Effector memory CD4-positive, alpha-beta T cell (primary cell): ENCODE data around the gene CFAP54.

Source experiments
- DNase-seq, 3 donors: peaks; one replicate each; pipeline ENCODE4 v3.0.0-alpha.2; 2020
- H3K27ac ChIP-seq: 2 replicates; pipeline ENCODE4 v1.7.0; 2013; ENCODE audit warnings: mild to moderate bottlenecking, low read length, moderate library complexity; ENCODE audit not compliant: insufficient read depth, poor library complexity, severe bottlenecking
- H3K27me3 ChIP-seq: replicated peaks from 2 replicates; pipeline ENCODE4 v1.7.0; 2013; ENCODE audit warnings: mild to moderate bottlenecking, low read length; ENCODE audit not compliant: insufficient read depth, control insufficient read depth, poor library complexity, severe bottlenecking
- H3K36me3 ChIP-seq: 2 replicates; pipeline ENCODE4 v1.7.0; 2013; ENCODE audit warnings: mild to moderate bottlenecking, low read length, moderate library complexity; ENCODE audit not compliant: control insufficient read depth, insufficient read depth
- H3K4me1 ChIP-seq: 2 replicates; pipeline ENCODE4 v1.7.0; 2013; ENCODE audit warnings: low read length, mild to moderate bottlenecking; ENCODE audit not compliant: control insufficient read depth, insufficient read depth, poor library complexity, severe bottlenecking
- H3K4me3 ChIP-seq: 2 replicates; pipeline ENCODE4 v1.7.0; 2013; ENCODE audit warnings: low read length, low read depth, mild to moderate bottlenecking; ENCODE audit not compliant: insufficient read depth, poor library complexity, severe bottlenecking
- H3K9me3 ChIP-seq: 2 replicates; pipeline ENCODE4 v1.7.0; 2013; ENCODE audit warnings: mild to moderate bottlenecking, low read length, moderate library complexity; ENCODE audit not compliant: control insufficient read depth

Gene CFAP54

DNA sequence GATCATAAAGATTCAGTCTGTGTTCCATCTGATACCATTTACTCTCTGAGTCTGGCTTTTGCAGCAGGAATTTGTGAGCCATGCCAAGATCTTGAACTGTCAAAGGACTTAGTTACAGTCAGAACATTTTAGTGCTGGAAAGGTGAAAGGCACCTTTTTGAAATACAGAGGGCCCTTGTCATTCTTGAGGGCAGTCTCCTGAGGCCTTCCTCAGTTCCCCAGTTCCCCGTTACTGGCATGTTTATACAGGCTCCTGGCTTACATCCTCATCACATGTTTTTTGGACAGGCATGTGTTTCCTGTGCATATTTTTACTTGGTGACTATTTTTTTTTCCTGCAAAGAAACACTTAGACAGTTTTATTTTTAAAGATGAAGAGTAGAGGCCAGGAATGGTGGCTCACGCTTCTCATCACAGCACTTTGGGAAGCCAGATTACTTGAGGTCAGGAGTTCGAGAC is 21.0 kb downstream of the CFAP54 start:
- Histone ChIP-seq H3K27me3 (no peaks in the 10 kb centered on the region), H3K36me3 (no peaks in the 10 kb centered on the region), H3K27ac (no peak overlapping the region), H3K4me1 (no peaks in the 10 kb centered on the region), H3K4me3 (no peak overlapping the region), H3K9me3 (no peaks in the 10 kb centered on the region)
- no peak for DNase-seq

DNA sequence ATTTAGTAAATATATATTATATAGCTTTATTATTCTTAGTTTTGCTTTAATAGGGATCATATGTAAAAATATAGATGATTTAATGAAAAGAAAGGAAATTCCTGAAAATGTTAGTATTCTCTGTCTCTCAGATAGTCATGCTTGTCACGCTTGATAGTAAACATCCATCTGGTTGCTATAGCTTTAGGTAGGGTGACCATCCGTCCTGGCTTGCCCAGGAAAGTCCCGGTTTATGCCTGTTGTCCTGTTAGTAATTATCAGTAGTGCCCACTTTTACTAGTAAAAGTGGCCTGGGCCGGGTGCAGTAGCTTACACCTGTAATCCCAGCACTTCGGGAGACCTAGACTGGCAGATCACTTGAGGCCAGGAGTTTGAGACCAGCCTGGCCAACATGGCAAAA is 23.8 kb downstream of the CFAP54 start:
- H3K27ac ChIP-seq = no peak overlapping the region
- no peaks in the 10 kb centered on the region for H3K36me3 ChIP-seq
- no peak overlapping the region for H3K4me3 ChIP-seq
- no peaks in the 10 kb centered on the region for H3K9me3 ChIP-seq
- peaks cover 3% of the 10 kb centered on the region for H3K4me1 ChIP-seq
- H3K27me3 ChIP-seq = no peaks in the 10 kb centered on the region
- DNase-seq = no peak

DNA sequence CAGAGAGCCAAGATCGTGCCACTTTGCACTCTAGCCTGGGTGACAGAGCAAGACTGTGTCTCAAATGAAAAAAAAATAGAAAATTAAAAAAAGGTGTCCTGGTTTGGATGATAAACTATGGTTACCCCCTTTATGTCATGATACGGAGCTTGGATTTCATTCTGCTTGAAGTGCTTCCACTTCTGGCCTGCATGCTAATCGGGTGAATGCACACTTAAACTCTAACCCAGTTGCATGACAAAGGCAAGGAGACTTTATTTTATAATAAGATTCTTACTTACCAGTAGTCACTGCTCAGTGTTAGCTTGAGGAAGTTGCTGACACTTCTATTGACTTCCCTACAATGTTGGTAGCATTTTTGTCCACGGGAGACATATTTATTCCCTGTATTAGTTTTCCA is 24.3 kb downstream of the CFAP54 start:
- Histone ChIP-seq H3K4me1 (peaks cover 3% of the 10 kb centered on the region), H3K27ac (no peak overlapping the region), H3K9me3 (no peaks in the 10 kb centered on the region), H3K36me3 (no peaks in the 10 kb centered on the region), H3K4me3 (no peak overlapping the region), H3K27me3 (no peaks in the 10 kb centered on the region)
- no peak for DNase-seq

DNA sequence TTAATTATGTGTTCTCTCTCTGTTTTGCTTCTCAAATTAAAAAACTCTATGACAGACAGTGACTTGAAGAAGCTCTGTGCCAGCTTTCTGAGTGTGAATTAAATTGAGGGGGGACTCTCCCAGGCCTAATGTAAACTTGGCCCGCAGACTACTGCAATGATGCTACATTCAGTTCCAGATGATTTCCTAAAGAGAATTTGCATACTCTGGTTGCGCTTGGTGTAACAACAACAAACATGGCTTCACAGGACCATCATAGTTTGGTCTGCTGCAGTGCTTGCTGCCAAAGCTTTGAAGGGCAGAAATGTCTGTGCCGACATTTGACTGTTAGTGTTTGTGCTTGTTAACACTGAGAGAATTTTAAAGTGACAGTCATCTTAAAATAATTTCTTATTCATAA is 25.0 kb downstream of the CFAP54 start:
- Histone ChIP-seq H3K27ac (no peak overlapping the region), H3K27me3 (no peaks in the 10 kb centered on the region), H3K36me3 (no peaks in the 10 kb centered on the region), H3K4me1 (peaks cover 3% of the 10 kb centered on the region), H3K9me3 (no peaks in the 10 kb centered on the region), H3K4me3 (no peak overlapping the region)
- DNase-seq = no peak

DNA sequence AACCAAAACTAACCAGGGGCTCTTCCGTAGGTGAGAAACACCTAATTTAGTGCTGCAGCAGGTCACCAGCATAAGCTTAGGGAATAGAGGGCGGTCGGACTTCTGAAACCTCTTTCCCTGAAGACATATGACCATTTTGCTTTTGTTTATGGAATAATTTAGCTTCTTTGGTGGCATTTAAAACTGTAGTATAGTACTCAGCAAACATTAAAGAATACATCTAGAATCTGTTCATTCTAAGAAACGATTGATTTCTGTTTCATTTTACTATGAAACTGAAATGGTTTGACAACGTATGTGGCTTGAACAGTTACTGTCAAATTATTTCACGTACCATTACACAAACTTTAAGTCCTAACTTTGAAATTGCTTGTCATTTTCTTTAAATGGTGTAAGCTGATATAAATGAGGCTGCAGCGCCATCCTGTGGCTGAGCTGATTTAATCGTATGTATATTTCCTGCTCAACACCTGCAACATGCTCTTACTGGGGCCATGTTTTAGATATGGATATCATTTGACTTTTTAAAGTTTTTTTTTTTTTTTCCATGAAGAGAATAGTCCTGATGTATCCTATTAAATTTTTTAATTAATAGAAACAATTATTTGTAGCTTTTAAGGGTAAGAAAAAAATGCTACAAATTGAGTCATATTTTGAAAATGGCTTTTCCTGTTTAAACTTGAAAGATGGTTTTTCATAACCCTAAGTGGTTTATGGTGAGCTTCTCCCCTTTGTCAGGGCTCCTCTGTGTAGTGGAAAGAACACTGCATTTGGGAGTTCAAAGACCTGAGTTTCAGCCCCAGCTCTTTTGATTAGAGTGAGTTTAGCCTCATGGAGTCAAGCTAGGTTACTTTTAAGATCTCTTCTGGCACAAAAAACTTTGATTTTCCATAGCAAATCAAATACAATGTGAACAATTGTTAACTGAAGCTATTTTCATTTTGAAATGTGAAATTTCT is 27.4 kb downstream of the CFAP54 start:
- Histone ChIP-seq H3K4me3 (no peak overlapping the region), H3K9me3 (no peaks in the 10 kb centered on the region), H3K4me1 (peaks cover 3% of the 10 kb centered on the region), H3K36me3 (no peaks in the 10 kb centered on the region), H3K27me3 (no peaks in the 10 kb centered on the region), H3K27ac (no peak overlapping the region)
- peak; percentile 67 to 76 (median 68) for DNase-seq

DNA sequence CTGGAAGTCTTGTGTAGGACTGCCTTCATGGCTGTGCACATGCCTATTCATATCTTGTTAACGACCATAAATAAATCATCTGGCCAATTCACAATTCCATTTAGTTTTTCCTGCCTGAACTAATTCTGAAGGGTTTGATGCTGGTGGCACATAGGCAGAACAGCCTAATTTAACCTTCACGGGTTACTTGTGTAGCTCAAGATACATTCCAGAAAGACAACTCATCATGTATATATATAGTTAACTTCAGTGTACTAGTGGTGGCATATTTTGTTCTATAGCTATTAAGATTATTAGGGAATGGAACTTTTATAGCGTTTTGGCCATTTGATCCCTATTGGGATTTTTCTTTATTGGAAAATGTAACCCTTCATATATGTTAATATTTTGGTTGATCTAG is 31.4 kb downstream of the CFAP54 start:
- Histone ChIP-seq H3K9me3 (no peaks in the 10 kb centered on the region), H3K27me3 (no peaks in the 10 kb centered on the region), H3K4me3 (no peak overlapping the region), H3K27ac (no peak overlapping the region), H3K4me1 (peaks cover 3% of the 10 kb centered on the region), H3K36me3 (no peaks in the 10 kb centered on the region)
- no peak for DNase-seq

DNA sequence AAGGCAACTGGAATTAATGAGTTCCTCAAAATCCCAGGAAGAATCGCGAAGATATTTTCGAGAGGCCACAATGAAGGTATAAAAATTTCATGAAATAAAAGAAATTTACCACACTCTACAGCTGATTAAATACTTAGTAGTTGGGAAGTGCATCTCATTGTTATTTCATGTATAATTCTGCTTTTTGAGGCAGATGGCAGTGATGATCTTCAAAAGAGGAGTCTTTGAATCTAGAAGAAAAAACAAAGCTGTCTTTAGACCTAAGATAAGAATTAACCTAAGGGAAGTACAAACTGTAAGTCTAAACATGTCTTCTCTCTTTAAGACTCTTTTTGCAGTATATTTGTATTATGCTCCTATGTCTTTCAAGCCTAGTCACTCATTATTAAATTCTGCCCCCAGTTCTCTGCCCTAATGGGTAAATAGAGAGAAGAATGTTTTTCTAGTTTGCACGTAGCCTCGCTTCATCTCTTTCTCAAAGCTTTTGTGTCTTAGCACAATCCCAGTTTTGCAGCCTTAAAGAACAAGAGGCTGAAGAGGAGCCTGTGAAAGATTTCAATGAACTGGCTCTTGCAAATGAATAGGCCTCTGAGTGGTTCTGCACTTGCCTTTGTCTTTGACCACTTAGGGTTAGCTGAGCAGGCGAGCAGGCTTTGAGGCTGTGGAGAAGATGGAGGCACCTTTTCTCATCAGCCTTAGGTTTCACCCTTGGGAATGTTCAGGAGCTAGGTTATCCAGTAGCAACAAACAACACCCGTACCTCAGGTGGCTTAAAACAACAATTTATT is 32.7 kb downstream of the CFAP54 start:
- no peak overlapping the region for H3K27ac ChIP-seq
- H3K9me3 ChIP-seq = no peaks in the 10 kb centered on the region
- no peaks in the 10 kb centered on the region for H3K27me3 ChIP-seq
- no peak overlapping the region for H3K4me3 ChIP-seq
- H3K4me1 ChIP-seq = no peaks in the 10 kb centered on the region
- DNase-seq = no peak
- no peaks in the 10 kb centered on the region for H3K36me3 ChIP-seq

DNA sequence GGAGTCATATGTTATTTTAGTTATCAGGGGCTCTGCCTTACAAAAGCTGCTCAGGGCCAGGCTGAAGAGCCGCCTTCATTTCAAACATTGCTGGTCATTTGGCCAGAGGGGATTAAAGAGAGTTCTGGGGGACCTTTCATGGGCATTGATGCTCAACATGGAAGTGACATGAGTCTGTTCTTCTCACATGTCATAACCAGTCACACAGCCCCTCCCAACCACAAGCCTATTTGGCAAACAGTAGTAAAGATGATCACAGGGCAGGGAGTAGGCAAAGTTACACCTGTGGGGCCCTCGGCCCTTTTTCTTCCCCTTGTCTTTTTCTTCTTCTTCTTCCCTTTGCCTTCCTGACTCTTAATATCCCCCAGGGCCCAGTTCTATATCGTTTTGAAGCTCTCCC is 33.3 kb downstream of the CFAP54 start:
- no peak for DNase-seq
- H3K4me3 ChIP-seq = no peak overlapping the region
- no peaks in the 10 kb centered on the region for H3K36me3 ChIP-seq
- H3K4me1 ChIP-seq = no peaks in the 10 kb centered on the region
- H3K9me3 ChIP-seq = no peaks in the 10 kb centered on the region
- H3K27me3 ChIP-seq = no peaks in the 10 kb centered on the region
- H3K27ac ChIP-seq = no peak overlapping the region

DNA sequence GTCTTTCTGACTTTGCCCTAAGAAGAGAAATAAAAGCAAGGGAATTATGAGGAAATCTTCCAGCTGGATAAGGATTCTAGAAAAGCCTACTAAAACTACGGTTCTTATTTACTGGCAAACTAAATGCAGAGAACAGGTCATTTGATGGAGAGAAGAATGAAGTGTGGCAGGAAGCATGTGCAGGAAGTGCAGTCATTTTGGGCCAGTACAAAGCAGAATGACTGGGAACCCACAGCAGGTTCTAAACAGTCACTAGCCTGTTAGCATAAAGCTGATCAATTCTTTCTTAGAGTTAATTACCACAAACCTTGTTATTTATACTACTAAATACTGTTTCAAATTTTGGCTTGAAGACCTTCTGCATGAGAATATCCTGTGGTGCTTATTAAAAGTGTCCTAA is 36.7 kb downstream of the CFAP54 start:
- DNase-seq = no peak
- no peaks in the 10 kb centered on the region for H3K36me3 ChIP-seq
- H3K9me3 ChIP-seq = no peaks in the 10 kb centered on the region
- no peaks in the 10 kb centered on the region for H3K27me3 ChIP-seq
- no peaks in the 10 kb centered on the region for H3K4me1 ChIP-seq
- no peak overlapping the region for H3K4me3 ChIP-seq
- no peak overlapping the region for H3K27ac ChIP-seq

DNA sequence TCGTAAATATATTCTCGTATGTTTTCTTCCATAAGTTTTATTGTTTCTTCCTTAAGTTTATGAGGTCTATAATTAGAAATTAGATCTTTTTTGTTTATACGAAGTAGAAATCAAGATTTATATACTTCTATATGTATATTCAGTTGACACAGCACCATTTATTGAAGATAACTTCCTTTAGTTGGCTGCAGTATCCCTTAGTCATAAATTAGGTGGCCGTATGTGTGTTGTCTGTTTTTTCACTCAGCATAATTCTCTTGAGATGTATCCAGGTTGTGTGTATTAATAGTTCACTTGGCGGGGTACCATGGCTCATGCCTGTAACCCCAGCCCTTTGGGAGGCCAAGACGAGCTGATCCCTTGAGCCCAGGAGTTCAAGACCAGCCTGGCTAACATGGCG is 40.5 kb downstream of the CFAP54 start:
- Histone ChIP-seq H3K9me3 (no peaks in the 10 kb centered on the region), H3K4me3 (no peak overlapping the region), H3K4me1 (no peaks in the 10 kb centered on the region), H3K36me3 (no peaks in the 10 kb centered on the region), H3K27me3 (no peaks in the 10 kb centered on the region), H3K27ac (no peak overlapping the region)
- DNase-seq = no peak
